Psoas muscle (tissue), 8 donors: ENCODE measurements around the gene CRYGN. TPM values are rescaled to one million over a fixed set of nuclear protein-coding genes. Genes with fewer than 3 reads are reported as not detected.
A peak's percentile ranks its signal among the peaks of the same experiment; 100 is the strongest.

Source experiments
- ATAC-seq, 4 donors: fragments of 200-7000 bp; cut with Tn5 transposase; one replicate each; pipeline ENCODE4 v1.9.1; 2020; ENCODE audit warnings: moderate library complexity in 3 of 4, mild to moderate bottlenecking in 2 of 4
- DNase-seq, 2 donors: peaks; one replicate each; pipeline ENCODE4 v3.0.0-alpha.2; 2020
- H3K27ac ChIP-seq: fragments of 200-600 bp; one replicate; pipeline ENCODE4 v1.8.0; 2022
- H3K27me3 ChIP-seq, 3 donors: fragments of 200-600 bp in 1 of 3; one replicate each; pipeline versions ENCODE4 v1.6.1 to v1.8.0; 2013 to 2022; ENCODE audit warnings: low read length in 2 of 3, mild to moderate bottlenecking in 2 of 3, moderate library complexity in 1 of 3; ENCODE audit not compliant: insufficient read depth in 3 of 3
- H3K36me3 ChIP-seq, 2 donors: fragments of 200-600 bp in 1 of 2; one replicate each; pipeline versions ENCODE4 v1.6.1 to v1.8.0; 2013 to 2022; ENCODE audit warnings: low read depth in 1 of 2, mild to moderate bottlenecking in 1 of 2, moderate library complexity in 1 of 2; ENCODE audit not compliant: insufficient read depth in 1 of 2
- H3K4me1 ChIP-seq: fragments of 200-600 bp; one replicate; pipeline ENCODE4 v1.8.0; 2022
- H3K4me3 ChIP-seq: fragments of 200-600 bp; one replicate; pipeline ENCODE4 v1.8.0; 2022; ENCODE audit warnings: mild to moderate bottlenecking
- H3K9me3 ChIP-seq: fragments of 200-600 bp; one replicate; pipeline ENCODE4 v1.8.0; 2022
- CTCF ChIP-seq: fragments of 200-600 bp; IDR thresholded peaks from one replicate; pipeline ENCODE4 v1.8.0; 2022; ENCODE audit warnings: antibody characterized with exemption
- WGBS, 3 donors: extraction: QIAGEN DNeasy Blood & Tissue Kit; methylation state at CpG; one replicate each; pipeline versions ENCODE4 v1.1.6 to v1.1.7; 2013; 5-methylcytosine and 5-hydroxymethylcytosine counted together
- intact Hi-C, 2 donors: fragments of 100-400 bp; cut with DNase I; formaldehyde crosslinking; loops; one replicate each; pipeline versions ENCODE4 v1.11.0 to v1.14.2; 2022
- polyA plus RNA-seq, 3 donors: library from polyadenylated mRNA; stranded (reverse); fragments of 200-250 nt; gene quantifications; one replicate each; pipeline ENCODE4 v1.2.3, GENCODE V29; 2013
- total RNA-seq, 4 donors: library from RNA; stranded (reverse); fragmentation: NEBNext Ultra II Directional in 2 of 4; extraction: Animal tissue kit (Norgen Biotek cat#: 25700) in 2 of 4; gene quantifications; one replicate each; pipeline versions ENCODE4 v1.2.1 to v1.2.4, GENCODE V29; 2021 to 2023
- donor health status: healthy with polysubstance abuse.
- donor health status: DM: no; HTN: no; CAD: no; lungs with moderate emphysema.
- donor health status: Bipolar disorder and iron deficiency.
- donor health status: healthy.
- donor health status: DM: yes; HTN: yes; CAD: no.
- donor health status: DM: no; HTN: no; CAD: no.
- donor health status: DM: no; HTN: no; CAD: no.
- donor health status: DM: yes; HTN: yes; CAD: no.

CRYGN gene
- total and polyA plus RNA-seq, 7 donors = 0.12 to 0.15 TPM; not detected in 5

DNA sequence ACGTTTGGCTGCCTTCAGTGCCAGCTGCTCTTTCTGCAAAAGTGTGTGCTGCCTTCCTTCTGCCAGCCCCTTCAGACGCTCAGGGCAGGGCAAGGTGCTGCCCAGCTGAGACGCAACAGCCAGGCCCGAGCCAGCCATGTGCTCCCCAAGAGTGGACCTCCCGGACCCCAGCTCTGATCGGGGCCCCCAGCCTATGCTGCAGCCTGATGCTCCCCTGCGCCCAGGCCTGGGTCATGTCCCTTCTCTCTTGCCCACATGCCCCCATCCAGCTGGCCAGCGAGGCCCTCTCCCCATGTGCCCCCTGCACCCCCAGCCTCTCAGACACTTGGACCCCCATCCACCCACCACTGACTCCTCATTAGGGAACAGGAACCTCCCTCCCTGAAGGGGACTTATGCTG lies 47.9 kb downstream of the CRYGN start:
- intact Hi-C loops = no loop called here
- no peak for TF ChIP-seq CTCF

DNA sequence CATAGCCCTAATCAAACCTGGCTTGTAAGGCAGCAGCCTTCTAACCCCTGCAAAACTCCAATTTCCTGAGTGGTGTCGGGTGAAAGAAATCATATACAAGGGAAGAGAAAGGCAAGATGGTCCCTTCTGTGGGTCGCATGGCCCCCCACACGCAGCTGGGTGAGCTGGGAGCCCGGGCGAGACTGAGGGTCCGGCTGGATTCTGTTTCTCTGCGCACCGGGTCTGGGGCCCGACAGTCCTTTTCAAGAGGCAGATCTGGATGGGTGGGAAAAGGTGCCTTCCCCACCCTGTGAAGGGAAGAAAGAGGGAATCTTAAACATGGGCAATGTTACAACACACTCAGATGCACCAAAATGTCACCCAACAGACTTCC lies 48.6 kb downstream of the CRYGN start:
- Histone ChIP-seq H3K27ac (no peak overlapping the region), H3K4me3 (no peak overlapping the region), H3K36me3 (no peaks in the 10 kb centered on the region), H3K4me1 (no peaks in the 10 kb centered on the region), H3K9me3 (no peaks in the 10 kb centered on the region), H3K27me3 (peaks cover 0 to 18% (median 4%) of the 10 kb centered on the region in 3 donors)
- ATAC-seq = no peak
- WGBS, 3 donors = 86 to 91% (median 90%) methylated on average over 9 of the region's 9 CpGs
- intact Hi-C loops = no loop called here
- TF ChIP-seq CTCF = no peak
- DNase-seq = peak in 1 of 2 donors; percentile 26

More for the DNA sequence above, 47.9 kb downstream of the CRYGN start:
- Histone ChIP-seq H3K27ac (no peak overlapping the region), H3K36me3 (no peaks in the 10 kb centered on the region), H3K27me3 (peaks cover 0 to 17% (median 4%) of the 10 kb centered on the region in 3 donors), H3K4me1 (no peaks in the 10 kb centered on the region), H3K4me3 (no peak overlapping the region), H3K9me3 (no peaks in the 10 kb centered on the region)
- ATAC-seq (no peak), DNase-seq (peak in 1 of 2 donors; percentile 29)
- 88 to 91% (median 91%) methylated on average over 8 of the region's 8 CpGs for WGBS, 3 donors

DNA sequence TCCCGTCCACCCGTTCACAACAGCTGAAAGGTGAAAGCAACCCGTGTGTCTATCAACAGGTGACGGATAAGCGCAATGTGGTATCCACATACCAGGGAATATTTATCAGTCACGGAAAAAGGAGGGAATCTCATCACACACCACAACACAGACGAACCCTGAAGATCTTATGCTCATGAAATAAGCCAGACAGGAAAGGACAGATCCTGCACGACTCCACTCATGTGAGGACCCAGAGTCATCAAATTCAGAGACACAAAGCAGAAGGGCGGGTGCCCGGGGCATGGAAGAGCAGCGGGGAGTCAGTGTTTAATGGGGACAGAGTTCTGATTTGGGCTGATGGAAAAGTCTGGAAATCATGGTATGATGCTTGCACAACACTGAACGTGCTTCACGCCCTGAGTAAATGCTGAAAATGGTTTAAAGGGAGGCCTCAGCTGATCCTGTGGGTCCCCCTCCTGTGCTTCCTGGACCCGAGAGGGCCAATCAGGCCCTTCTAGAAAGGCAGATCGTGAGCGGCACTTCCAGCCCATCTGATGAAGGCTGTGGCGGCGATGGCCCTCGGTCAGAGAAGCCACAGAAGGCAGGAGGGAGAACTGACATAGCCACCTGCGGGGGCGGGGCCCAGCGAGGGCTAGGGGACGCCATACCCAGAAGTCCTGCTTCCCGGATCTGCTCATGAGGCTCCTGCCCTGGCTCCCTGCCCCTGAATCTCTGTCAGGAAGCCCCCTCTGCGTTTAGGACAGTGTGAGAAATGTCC lies 49.2 kb downstream of the CRYGN start:
- DNase-seq (peak in 1 of 2 donors; percentile 11), ATAC-seq (no peak)
- H3K27ac ChIP-seq = no peak overlapping the region
- H3K36me3 ChIP-seq = no peaks in the 10 kb centered on the region
- intact Hi-C loops = no loop called here
- WGBS, 3 donors = 78 to 87% (median 85%) methylated on average over 25 of the region's 25 CpGs
- H3K4me3 ChIP-seq = no peak overlapping the region
- H3K27me3 ChIP-seq = peaks cover 0 to 18% (median 4%) of the 10 kb centered on the region in 3 donors
- TF ChIP-seq CTCF = no peak
- H3K9me3 ChIP-seq = no peaks in the 10 kb centered on the region
- H3K4me1 ChIP-seq = no peaks in the 10 kb centered on the region

- peaks cover 0 to 18% (median 6%) of the 10 kb centered on the region in 3 donors for H3K27me3 ChIP-seq
- no peaks in the 10 kb centered on the region for H3K9me3 ChIP-seq
- no peak for TF ChIP-seq CTCF
- no peak overlapping the region for H3K27ac ChIP-seq
- H3K4me3 ChIP-seq = no peak overlapping the region
- intact Hi-C loops = no loop called here
- 85 to 91% (median 89%) methylated on average over 23 to 24 of the region's 24 CpGs for WGBS, 3 donors
- DNase-seq = peak in 1 of 2 donors; percentile 20
- ATAC-seq = no peak
- no peaks in the 10 kb centered on the region for H3K36me3 ChIP-seq
- H3K4me1 ChIP-seq = no peaks in the 10 kb centered on the region
Measured at GRCh38 chr7:151389768-151390597, 50.0 kb downstream of the CRYGN start.
